ENCODE data around the gene NHSL2. TPM values are rescaled to one million over a fixed set of nuclear protein-coding genes. Genes with fewer than 3 reads are reported as not detected.

Gene NHSL2
- total and polyA plus RNA-seq, 7 donors = 0.30 to 4.4 (median 1.9) TPM

GRCh38 chrX:72122621-72123337 lies 212.1 kb downstream of the NHSL2 start:
- intact Hi-C loops (cut with DNase I) = no loop called here
- no peak for DNase-seq
- H3K36me3 ChIP-seq (ENCODE audit: insufficient read depth in 1 of 2, low read depth in 1 of 2) = no peaks in the 10 kb centered on the region

GRCh38 chrX:72123471-72124185 lies 213.0 kb downstream of the NHSL2 start:
- peaks cover 0 to 28% (median 0%) of the 10 kb centered on the region in 3 donors for H3K27me3 ChIP-seq (ENCODE audit: insufficient read depth in 3 of 3, low read length in 2 of 3)
- H3K4me3 ChIP-seq = no peak overlapping the region
- no peaks in the 10 kb centered on the region for H3K9me3 ChIP-seq
- H3K36me3 ChIP-seq (ENCODE audit: insufficient read depth in 1 of 2, low read depth in 1 of 2) = no peaks in the 10 kb centered on the region
- intact Hi-C loops (cut with DNase I) = no loop called here
- no peak overlapping the region for H3K27ac ChIP-seq
- H3K4me1 ChIP-seq = peaks cover 3% of the 10 kb centered on the region
- peak; percentile 43 to 63 for DNase-seq
- peak in 1 of 4 donors; percentile 5 for ATAC-seq
- TF ChIP-seq, protein P1, sequence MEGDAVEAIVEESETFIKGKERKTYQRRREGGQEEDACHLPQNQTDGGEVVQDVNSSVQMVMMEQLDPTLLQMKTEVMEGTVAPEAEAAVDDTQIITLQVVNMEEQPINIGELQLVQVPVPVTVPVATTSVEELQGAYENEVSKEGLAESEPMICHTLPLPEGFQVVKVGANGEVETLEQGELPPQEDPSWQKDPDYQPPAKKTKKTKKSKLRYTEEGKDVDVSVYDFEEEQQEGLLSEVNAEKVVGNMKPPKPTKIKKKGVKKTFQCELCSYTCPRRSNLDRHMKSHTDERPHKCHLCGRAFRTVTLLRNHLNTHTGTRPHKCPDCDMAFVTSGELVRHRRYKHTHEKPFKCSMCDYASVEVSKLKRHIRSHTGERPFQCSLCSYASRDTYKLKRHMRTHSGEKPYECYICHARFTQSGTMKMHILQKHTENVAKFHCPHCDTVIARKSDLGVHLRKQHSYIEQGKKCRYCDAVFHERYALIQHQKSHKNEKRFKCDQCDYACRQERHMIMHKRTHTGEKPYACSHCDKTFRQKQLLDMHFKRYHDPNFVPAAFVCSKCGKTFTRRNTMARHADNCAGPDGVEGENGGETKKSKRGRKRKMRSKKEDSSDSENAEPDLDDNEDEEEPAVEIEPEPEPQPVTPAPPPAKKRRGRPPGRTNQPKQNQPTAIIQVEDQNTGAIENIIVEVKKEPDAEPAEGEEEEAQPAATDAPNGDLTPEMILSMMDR (IDR thresholded peaks at IDR 0.05) = no peak
- 59 to 75% (median 63%) methylated on average over 10 to 11 of the region's 11 CpGs for WGBS, 3 donors

More at GRCh38 chrX:72122621-72123337, 212.1 kb downstream of the NHSL2 start:
- peaks cover 0 to 28% (median 0%) of the 10 kb centered on the region in 3 donors for H3K27me3 ChIP-seq (ENCODE audit: insufficient read depth in 3 of 3, low read length in 2 of 3)
- 71 to 88% (median 78%) methylated on average over 6 of the region's 6 CpGs for WGBS, 3 donors
- ATAC-seq = no peak
- H3K4me3 ChIP-seq = no peak overlapping the region
- no peaks in the 10 kb centered on the region for H3K9me3 ChIP-seq
- TF ChIP-seq, protein P1 (IDR thresholded peaks at IDR 0.05) = no peak
- no peak overlapping the region for H3K27ac ChIP-seq
- peaks cover 3% of the 10 kb centered on the region for H3K4me1 ChIP-seq

GRCh38 chrX:72124540-72125201 lies 214.0 kb downstream of the NHSL2 start:
- intact Hi-C loops (cut with DNase I) = loop anchor here in 1 of 2 donors (5.0 kb wide), 1 partner anchor 107 kb away; no protein-coding TSS in a partner anchor
- Histone ChIP-seq H3K4me1 (peaks cover 3% of the 10 kb centered on the region), H3K4me3 (no peak overlapping the region), H3K27me3 (ENCODE audit: insufficient read depth in 3 of 3, low read length in 2 of 3) (peaks cover 0 to 29% (median 0%) of the 10 kb centered on the region in 3 donors), H3K9me3 (no peaks in the 10 kb centered on the region), H3K27ac (no peak overlapping the region), H3K36me3 (ENCODE audit: insufficient read depth in 1 of 2, low read depth in 1 of 2) (no peaks in the 10 kb centered on the region)
- ATAC-seq (no peak), DNase-seq (no peak)
- 70 to 75% (median 74%) methylated on average over 7 to 8 of the region's 8 CpGs for WGBS, 3 donors
- TF ChIP-seq, protein P1 (IDR thresholded peaks at IDR 0.05) = no peak

GRCh38 chrX:72125331-72126047 lies 214.8 kb downstream of the NHSL2 start:
- ATAC-seq (no peak), DNase-seq (no peak)
- Histone ChIP-seq H3K4me1 (peaks cover 3% of the 10 kb centered on the region), H3K9me3 (no peaks in the 10 kb centered on the region), H3K4me3 (no peak overlapping the region), H3K27ac (peak overlapping the region; percentile 41), H3K27me3 (ENCODE audit: insufficient read depth in 3 of 3, low read length in 2 of 3) (peaks cover 0 to 37% (median 0%) of the 10 kb centered on the region in 3 donors), H3K36me3 (ENCODE audit: insufficient read depth in 1 of 2, low read depth in 1 of 2) (no peaks in the 10 kb centered on the region)
- intact Hi-C loops (cut with DNase I) = loop anchor here (1.0 to 5.0 kb wide), 3 partner anchors 107 to 215 kb away; partner anchors contain the start of gene NHSL2 (in 1 of the 2)
- TF ChIP-seq, protein P1 (IDR thresholded peaks at IDR 0.05) = no peak
- WGBS, 3 donors = 38 to 51% (median 41%) methylated on average over 6 of the region's 6 CpGs
